ENCODE measurements around the gene SET. TPM values are rescaled to one million over a fixed set of nuclear protein-coding genes. Genes with fewer than 3 reads are reported as not detected.

Gene SET, protein sequence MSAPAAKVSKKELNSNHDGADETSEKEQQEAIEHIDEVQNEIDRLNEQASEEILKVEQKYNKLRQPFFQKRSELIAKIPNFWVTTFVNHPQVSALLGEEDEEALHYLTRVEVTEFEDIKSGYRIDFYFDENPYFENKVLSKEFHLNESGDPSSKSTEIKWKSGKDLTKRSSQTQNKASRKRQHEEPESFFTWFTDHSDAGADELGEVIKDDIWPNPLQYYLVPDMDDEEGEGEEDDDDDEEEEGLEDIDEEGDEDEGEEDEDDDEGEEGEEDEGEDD
- total RNA-seq: 355 TPM

DNA sequence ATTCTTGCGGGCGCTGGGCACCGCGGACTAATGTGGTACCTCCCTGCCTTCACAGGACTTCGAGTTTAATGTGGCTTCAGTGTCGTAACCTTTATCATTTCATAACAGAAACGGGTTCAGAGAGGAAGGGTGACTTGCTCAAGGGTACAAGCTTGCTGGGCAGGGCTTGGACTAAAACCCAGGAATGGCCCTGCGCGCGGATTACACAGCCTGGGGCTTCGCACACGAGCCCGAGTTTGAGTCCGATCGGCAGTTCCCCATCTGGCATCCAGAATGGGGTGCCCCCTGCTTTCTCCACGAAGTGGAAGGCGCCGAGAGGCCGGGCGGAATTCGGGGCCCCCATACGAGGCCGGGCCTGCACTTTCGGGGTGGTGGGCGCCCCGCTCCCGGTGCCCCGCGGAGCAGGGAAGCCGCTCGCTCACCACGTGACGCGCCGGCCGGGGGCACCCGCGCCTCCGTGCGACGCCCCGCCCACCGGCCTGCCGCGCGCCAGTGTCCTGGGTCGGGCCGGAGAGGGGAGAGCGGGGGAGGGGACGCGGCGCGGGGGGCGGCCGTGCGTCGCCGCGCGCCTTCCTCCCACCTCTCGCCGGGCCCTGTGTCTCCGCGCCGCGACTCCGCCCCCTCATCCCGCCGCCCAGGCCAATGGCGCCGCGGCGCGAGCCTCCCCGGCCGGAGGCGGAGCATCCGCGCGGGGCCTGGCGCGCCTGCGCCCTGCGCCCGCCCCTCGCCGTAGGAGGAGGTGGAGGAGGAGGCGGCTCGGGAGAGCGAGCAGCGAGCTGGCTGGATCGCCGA is at the start of gene SET:
TSS of gene SET (plus strand) at position 722 of the 792 bp plus-strand sequence. CDS start 361 bp downstream, outside the sequence.

DNA sequence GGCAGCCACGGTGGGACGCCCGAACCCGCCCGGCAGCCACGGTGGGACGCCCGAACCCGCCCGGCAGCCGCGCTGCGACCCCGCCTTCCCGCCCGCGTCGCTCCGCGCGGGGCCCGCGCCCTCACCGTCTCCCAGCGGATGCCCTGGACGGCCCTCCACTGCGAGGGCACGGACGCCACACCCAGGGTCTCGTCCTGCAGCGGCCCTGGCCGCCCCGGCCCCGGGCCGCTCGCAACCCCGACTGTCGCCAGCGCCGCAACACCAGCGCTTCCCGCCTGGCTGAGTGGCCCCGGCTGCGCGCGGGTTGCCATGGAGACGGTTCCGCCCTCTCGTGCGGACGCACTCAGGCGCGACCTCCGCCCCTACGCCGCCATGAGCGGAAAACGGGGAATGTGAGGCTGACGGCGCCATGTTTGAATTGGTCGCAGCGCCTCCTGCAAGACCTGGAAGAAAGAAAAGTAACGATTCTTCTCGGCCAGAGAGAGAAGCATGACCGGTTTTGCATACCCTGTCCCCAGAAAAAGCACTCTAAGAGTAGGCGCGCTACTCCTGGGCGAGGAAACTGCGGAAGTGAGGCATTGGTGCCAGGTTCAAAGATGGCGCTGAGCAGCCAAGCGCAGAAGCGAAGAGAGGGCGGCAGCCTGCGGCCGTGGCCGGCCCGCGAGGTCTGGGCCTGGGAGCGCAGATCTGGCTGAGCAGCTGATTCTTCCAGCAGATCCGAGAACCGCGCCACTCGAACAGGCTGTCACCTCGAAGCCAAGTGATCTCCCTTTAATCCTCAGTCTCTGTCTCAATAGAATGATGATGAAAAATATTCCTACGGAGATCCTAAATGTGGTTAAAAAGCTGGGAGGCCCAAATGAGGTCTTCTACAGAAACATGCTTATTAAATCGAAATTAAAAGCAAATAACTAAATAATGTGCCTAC is 32.3 kb upstream of the SET start, which contains the start of gene DYNC2I2:
TSS of gene DYNC2I2 (minus strand) at position 432 of the 928 bp plus-strand sequence. CDS start at position 311, 121 bp downstream.

DNA sequence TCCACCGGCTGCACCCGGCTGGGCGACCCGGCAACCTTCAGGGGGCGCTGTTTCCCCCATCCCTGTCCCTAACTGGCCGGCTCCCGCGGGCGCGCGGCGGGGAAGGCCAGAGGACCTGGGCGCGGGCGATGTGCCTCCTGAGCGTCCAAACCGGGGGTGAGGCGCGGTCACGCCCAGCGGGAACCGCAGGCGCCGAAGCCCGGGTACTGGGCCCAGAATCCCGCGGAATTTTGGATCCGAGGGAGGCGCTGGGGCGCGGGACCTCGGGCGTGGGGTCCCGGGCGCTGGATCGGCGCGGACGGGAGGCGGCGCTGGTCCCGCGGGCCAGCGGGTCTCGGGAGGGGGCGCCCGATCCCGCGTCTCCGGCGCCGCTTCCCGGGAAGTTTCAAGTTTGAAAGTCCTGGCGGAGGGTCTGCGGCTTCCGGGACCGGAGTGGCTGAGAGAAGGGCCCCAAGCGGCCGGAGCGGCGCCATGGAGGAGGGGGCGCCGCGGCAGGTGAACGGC is 13.5 kb downstream of the SET start, which contains the start of gene PKN3:
TSS of gene PKN3 (plus strand) at position 59 of the 504 bp plus-strand sequence. CDS start at position 472, 413 bp downstream.

GRCh38 chr9:128723866-128724743 is 35.1 kb downstream of the SET start, which contains the start of gene ZDHHC12:
TSS of gene ZDHHC12 (minus strand) at chr9:128724127. CDS start at chr9:128724093, 34 bp downstream.

Other genes with a start within 250 kb of the SET start
- gene ODF2, start 233.2 kb upstream of the SET start, total RNA-seq: 39.6 TPM
- 29.6 TPM for gene GLE1, start 184.5 kb upstream of the SET start, total RNA-seq
- 528 TPM for gene SPTAN1, start 136.6 kb upstream of the SET start, total RNA-seq
- 43.9 TPM for gene DYNC2I2, start 32.4 kb upstream of the SET start, total RNA-seq
- gene PKN3, start 13.3 kb downstream of the SET start, total RNA-seq: 8.7 TPM
- gene ZDHHC12, start 34.9 kb downstream of the SET start, total RNA-seq: 10.9 TPM
- 52.0 TPM for gene ZER1, start 82.7 kb downstream of the SET start, total RNA-seq
- 16.0 TPM for gene TBC1D13, start 98.0 kb downstream of the SET start, total RNA-seq
- gene ENDOG, start 129.3 kb downstream of the SET start, total RNA-seq: 15.3 TPM
- 28.3 TPM for gene SPOUT1, start 140.6 kb downstream of the SET start, total RNA-seq
- gene KYAT1, start 192.7 kb downstream of the SET start, total RNA-seq: 13.0 TPM
- 36.3 TPM for gene LRRC8A, start 192.9 kb downstream of the SET start, total RNA-seq
- gene PHYHD1, start 231.8 kb downstream of the SET start, total RNA-seq: 19.4 TPM